Tibial nerve (tissue), 4 donors: ENCODE measurements around the gene PARP16. TPM values are rescaled to one million over a fixed set of nuclear protein-coding genes. Genes with fewer than 3 reads are reported as not detected.

Experiments used
- DNase-seq, 2 donors: peaks; one replicate each; pipeline ENCODE4 v3.0.0-alpha.2; 2019; ENCODE audit warnings: low spot score in 2 of 2
- H3K27ac ChIP-seq, 4 donors: fragments of 200-600 bp; sonication (generic) in 3 of 4; one replicate each; pipeline ENCODE4 v1.5.1; 2017 to 2019; ENCODE audit warnings: mild to moderate bottlenecking in 1 of 4
- H3K27me3 ChIP-seq, 2 donors: fragments of 200-600 bp; sonication (generic) in 1 of 2; one replicate each; pipeline versions ENCODE4 v1.5.1 to v1.6.0; 2017 to 2019
- H3K36me3 ChIP-seq, 3 donors: fragments of 200-600 bp; sonication (generic); one replicate each; pipeline ENCODE4 v1.5.1; 2018 to 2019
- H3K4me1 ChIP-seq, 4 donors: fragments of 200-600 bp; sonication (generic) in 3 of 4; one replicate each; pipeline ENCODE4 v1.5.1; 2017 to 2019
- H3K4me3 ChIP-seq, 4 donors: fragments of 200-600 bp; sonication (generic) in 3 of 4; one replicate each; pipeline ENCODE4 v1.5.1; 2017 to 2019; ENCODE audit warnings: mild to moderate bottlenecking in 1 of 4, moderate library complexity in 1 of 4
- H3K9me3 ChIP-seq, 4 donors: fragments of 200-600 bp; sonication (generic) in 3 of 4; one replicate each; pipeline ENCODE4 v1.5.1; 2017 to 2019
- EP300 ChIP-seq, 2 donors: sonication (generic); formaldehyde crosslinking; IDR thresholded peaks; one replicate each; pipeline ENCODE4 v1.6.1; 2017; ENCODE audit warnings: antibody characterized with exemption in 2 of 2, mild to moderate bottlenecking in 1 of 2
- POLR2A ChIP-seq, 2 donors: fragments of 450-650 bp; IDR thresholded peaks; one replicate each; pipeline ENCODE4 v1.6.1; 2017; ENCODE audit warnings: antibody characterized with exemption in 2 of 2, mild to moderate bottlenecking in 2 of 2, moderate library complexity in 2 of 2
- WGBS, 2 donors: methylation state at CpG; one replicate each; pipeline ENCODE4 v1.1.5; 2018; 5-methylcytosine and 5-hydroxymethylcytosine counted together
- total RNA-seq, 4 donors: library from RNA; depleted of rRNA; stranded (reverse); fragments of >200 nt; gene quantifications; one replicate each; pipeline ENCODE4 v1.1.0, GENCODE V29; 2016
- TF ChIP-seq, protein P1 (sequence below), 5 experiments: fragments of 200-600 bp in 3 of 5; fragments of 450-650 bp in 2 of 5; sonication (generic) in 3 of 5; IDR thresholded peaks; one replicate each; pipeline ENCODE4 v1.5.1; 2016 to 2019; ENCODE audit warnings: antibody characterized with exemption in 5 of 5, mild to moderate bottlenecking in 3 of 5, moderate library complexity in 2 of 5

PARP16 gene
- total RNA-seq, 4 donors from 2014 or later: 5.9 to 15.5 (median 12.1) TPM

DNA sequence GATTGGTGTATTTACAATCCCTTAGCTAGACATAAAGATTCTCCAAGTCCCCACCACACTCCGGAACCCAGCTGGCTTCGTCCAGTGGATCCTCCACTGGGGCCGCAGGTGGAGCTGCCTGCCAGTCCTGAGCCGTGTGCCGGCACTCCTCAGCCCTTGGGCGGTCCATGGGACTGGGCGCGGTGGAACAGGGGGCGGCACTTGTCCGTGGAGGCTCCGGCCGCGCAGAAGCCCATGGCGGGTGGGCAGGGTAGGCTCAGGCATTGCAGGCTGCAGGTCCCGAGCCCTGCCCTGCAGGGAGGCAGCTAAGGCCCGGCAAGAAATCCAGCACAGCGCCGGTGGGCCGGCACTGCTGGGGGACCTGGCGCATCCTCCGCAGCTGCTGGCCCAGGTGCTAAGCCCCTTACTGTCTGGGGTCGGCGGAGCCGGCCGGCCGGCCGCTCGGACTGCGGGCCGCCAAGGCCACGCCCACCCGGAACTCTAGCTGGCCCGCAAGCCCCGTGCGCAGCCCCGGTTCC, 14.3 kb upstream of the PARP16 start:
- Histone ChIP-seq H3K36me3 (no peaks in the 10 kb centered on the region), H3K27me3 (no peaks in the 10 kb centered on the region), H3K9me3 (no peaks in the 10 kb centered on the region), H3K27ac (no peak overlapping the region), H3K4me3 (no peak overlapping the region), H3K4me1 (peaks cover 0 to 37% (median 7%) of the 10 kb centered on the region in 4 donors)
- no peak for DNase-seq
- TF ChIP-seq, protein P1, sequence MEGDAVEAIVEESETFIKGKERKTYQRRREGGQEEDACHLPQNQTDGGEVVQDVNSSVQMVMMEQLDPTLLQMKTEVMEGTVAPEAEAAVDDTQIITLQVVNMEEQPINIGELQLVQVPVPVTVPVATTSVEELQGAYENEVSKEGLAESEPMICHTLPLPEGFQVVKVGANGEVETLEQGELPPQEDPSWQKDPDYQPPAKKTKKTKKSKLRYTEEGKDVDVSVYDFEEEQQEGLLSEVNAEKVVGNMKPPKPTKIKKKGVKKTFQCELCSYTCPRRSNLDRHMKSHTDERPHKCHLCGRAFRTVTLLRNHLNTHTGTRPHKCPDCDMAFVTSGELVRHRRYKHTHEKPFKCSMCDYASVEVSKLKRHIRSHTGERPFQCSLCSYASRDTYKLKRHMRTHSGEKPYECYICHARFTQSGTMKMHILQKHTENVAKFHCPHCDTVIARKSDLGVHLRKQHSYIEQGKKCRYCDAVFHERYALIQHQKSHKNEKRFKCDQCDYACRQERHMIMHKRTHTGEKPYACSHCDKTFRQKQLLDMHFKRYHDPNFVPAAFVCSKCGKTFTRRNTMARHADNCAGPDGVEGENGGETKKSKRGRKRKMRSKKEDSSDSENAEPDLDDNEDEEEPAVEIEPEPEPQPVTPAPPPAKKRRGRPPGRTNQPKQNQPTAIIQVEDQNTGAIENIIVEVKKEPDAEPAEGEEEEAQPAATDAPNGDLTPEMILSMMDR (IDR thresholded peaks at IDR 0.05): no peak
- no peak for TF ChIP-seq EP300 (IDR thresholded peaks at IDR 0.05)
- 89 to 95% methylated on average over 19 to 20 of the region's 36 CpGs for WGBS, 2 donors

GRCh38 chr15:65298731-65299130, 12.0 kb upstream of the PARP16 start:
- Histone ChIP-seq H3K4me3 (no peak overlapping the region), H3K27ac (no peak overlapping the region), H3K36me3 (no peaks in the 10 kb centered on the region), H3K4me1 (peaks cover 0 to 33% (median 4%) of the 10 kb centered on the region in 4 donors), H3K9me3 (no peaks in the 10 kb centered on the region), H3K27me3 (no peaks in the 10 kb centered on the region)
- TF ChIP-seq, protein P1 (IDR thresholded peaks at IDR 0.05): no peak
- WGBS, 2 donors: 85 to 90% methylated on average over 11 of the region's 11 CpGs
- no peak for DNase-seq

GRCh38 chr15:65292938-65293518, 6.3 kb upstream of the PARP16 start:
- WGBS, 2 donors: 64 to 75% methylated on average over 1 of the region's 1 CpG
- TF ChIP-seq, protein P1 (IDR thresholded peaks at IDR 0.05): no peak
- no peak for TF ChIP-seq EP300 (IDR thresholded peaks at IDR 0.05)
- TF ChIP-seq POLR2A (IDR thresholded peaks at IDR 0.05): no peak
- no peaks in the 10 kb centered on the region for H3K9me3 ChIP-seq
- H3K27me3 ChIP-seq: no peaks in the 10 kb centered on the region
- H3K4me1 ChIP-seq: peaks cover 0 to 26% (median 2%) of the 10 kb centered on the region in 4 donors
- H3K4me3 ChIP-seq: no peak overlapping the region
- H3K27ac ChIP-seq: no peak overlapping the region
- DNase-seq: no peak
- no peaks in the 10 kb centered on the region for H3K36me3 ChIP-seq

- no peak overlapping the region for H3K4me3 ChIP-seq
- H3K9me3 ChIP-seq: no peaks in the 10 kb centered on the region
- 82 to 87% methylated on average over 7 of the region's 7 CpGs for whole genome bisulfite sequencing, 2 donors
- H3K27me3 ChIP-seq: no peaks in the 10 kb centered on the region
- H3K36me3 ChIP-seq: no peaks in the 10 kb centered on the region
- TF ChIP-seq, protein P1 (IDR thresholded peaks at IDR 0.05): no peak
- TF ChIP-seq EP300 (IDR thresholded peaks at IDR 0.05): no peak
- TF ChIP-seq POLR2A (IDR thresholded peaks at IDR 0.05): no peak
- H3K4me1 ChIP-seq: peaks cover 0 to 14% (median 9%) of the 10 kb centered on the region in 4 donors
- H3K27ac ChIP-seq: no peak overlapping the region
- DNase-seq: no peak
Observed at GRCh38 chr15:65290228-65290627, 3.5 kb upstream of the PARP16 start.

DNA sequence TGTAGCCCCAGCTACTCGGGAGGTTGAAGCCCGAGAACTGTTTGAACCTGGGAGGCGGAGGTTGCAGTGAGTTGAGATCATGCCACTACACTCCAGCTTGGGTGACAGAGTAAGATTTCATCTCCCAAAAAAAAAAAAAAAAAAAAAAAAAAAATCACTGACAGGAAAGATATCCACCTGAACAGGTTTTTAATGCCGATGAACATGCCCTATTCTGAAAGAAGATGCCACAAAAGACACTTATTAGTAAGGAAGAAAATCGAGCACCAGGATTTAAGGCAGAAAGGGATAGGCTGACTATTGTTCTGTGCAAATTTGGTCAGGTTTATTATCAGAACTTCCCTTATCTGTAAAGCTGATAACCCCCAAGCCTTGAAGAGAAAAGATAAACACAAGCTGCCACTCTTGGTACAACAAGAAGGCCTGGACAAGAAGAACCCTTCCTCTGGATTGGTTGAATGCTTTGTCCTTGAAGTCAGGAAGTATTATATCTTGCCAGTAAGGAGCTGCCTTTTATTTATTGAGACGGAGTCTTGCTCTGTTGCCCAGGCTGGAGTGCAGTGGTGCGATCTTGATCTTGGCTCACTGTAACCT, 2.7 kb upstream of the PARP16 start:
- H3K27me3 ChIP-seq: no peaks in the 10 kb centered on the region
- 90 to 96% methylated on average over 7 of the region's 7 CpGs for WGBS, 2 donors
- TF ChIP-seq POLR2A (IDR thresholded peaks at IDR 0.05): no peak
- DNase-seq: no peak
- no peak overlapping the region for H3K27ac ChIP-seq
- no peaks in the 10 kb centered on the region for H3K9me3 ChIP-seq
- H3K36me3 ChIP-seq: no peaks in the 10 kb centered on the region
- no peak overlapping the region for H3K4me3 ChIP-seq
- peaks cover 0 to 22% (median 12%) of the 10 kb centered on the region in 4 donors for H3K4me1 ChIP-seq
